Measurements from ENCODE around the gene KCNJ1.
A peak's percentile ranks its signal among the peaks of the same experiment; 100 is the strongest.

Gene KCNJ1

DNA sequence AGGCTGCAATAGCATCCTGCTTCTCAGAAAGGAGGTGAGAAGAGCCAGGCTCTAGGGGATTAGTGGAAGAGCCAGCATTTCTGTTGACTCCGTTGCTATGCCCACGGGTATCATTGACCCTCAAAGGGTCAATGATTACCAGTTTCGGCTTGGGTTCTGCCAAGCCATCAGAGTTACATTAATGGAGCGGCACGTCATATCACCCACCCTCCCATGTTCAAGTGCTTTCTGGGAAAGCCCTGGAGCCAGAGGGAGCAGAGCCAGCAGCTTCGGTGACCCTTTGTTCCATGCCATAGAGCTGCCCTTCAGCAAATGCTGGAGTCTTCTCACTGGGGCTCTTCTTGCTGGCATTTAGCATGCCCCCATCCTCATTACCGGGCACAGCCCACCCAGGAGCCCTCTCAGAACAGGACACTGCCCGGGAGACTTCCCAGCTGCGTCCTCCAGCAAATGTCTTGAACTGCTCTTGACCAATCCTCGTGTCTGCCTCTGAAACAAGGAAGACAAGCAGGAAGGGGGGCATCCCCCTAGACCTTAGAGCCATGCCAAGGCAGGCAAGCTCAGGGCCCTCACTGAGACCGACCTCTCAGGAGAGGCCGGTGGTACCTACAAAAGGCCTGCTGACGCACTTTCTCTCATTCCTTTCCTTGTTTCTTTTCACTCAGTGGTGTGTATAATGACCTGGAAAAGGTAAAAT, 14.6 kb downstream of the KCNJ1 start:
- DNase-seq (ENCODE audit: low read depth in 2 of 2) = no peak

DNA sequence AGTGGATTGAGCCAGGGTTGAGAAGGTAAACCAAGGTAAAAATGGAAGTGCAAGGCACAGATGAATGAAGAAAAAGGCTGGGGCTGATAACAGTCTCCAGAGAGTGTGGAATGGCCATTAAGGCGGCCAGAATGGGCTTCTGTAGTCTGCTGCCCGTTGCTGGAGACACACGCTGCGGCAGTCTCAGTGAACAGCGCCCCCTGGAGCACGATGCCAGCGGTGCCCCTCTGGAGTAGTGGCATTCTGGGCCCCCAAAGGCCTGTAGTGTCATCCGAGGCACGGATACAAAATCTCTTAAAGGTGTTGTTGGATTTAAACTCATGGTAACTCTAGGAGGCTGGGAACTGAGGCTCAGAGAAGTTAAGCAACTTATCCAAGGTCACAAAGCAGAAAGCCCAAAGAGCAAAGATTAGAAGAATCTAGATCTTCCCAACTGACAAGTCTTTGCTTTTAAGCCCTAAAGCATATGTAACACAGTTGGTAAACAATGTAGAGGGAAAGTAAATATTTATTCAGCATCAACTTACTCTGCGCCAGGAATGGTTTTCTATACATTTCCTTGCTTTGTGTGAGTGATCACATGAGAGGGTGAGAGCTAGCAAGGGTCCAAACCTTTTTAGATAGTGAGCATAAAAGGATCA, 18.2 kb downstream of the KCNJ1 start:
- peak; percentile 25 to 51 for DNase-seq (ENCODE audit: low read depth in 2 of 2)

DNA sequence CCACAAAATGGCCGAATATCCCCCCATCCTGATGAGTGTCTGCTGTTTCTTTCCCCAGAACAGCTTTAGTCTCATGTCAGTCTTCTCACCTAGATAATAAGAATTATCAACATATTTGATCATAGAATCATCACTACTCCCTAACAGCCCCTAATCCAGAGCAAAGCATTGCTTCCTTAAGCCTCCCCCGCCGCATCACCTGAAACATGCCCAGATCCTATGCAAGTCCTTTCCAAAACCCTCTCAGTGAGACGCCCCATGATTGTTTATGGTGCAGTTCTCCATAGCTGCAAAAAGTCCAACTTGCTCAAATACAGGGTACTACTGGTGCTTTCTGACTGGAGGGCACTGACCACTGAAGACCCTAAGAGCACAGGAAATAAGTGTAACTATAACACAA, 20.1 kb downstream of the KCNJ1 start:
- DNase-seq (ENCODE audit: low read depth in 2 of 2) = no peak

DNA sequence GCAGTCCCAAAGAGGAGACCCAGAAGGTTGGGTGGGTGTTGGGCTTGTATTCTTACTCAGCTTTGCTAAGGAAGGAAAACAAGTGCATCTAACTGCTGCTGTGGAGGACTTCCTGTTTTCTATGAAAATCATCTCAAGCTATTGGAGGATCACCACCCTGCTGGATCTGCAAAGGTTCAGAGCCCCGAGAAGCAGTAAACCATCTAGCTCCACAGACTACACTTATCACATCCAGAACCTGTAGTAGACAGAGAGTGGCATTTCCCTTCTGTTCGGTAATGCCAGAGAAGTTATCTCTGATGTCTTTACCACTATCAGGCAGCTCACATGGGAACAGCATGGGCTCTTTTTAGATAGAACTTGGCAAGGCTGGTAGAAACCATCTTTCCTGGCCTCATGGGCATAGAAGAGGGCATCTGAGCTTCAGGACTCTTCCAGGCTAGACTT, 21.7 kb downstream of the KCNJ1 start:
- no peak for DNase-seq (ENCODE audit: low read depth in 2 of 2)

DNA sequence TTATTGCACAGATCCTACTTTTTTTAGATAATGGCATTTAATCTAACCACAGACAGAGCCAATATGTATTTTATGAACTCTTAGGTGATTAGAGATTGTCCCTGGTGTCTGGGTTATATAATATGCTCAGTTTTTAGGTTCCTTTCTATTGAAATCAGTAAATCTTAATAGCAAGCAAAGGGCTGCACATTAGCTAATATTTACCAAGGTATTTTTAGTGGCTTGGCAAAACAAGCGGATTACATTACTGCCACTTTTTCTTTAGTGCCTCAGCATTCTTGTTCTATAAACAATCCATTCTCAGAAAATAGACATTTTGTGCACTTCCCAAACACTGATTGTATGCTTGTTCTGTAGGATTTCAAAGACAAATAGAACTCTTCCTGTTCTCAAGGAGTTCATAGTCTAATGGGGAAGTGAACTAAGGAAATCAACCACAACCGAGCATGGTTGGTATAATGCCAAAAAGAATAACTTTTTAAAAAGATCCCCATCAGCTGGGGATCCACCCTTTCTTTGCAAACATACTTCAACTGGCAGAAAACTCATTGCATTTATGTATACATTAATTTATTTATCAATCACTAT, 23.8 kb downstream of the KCNJ1 start:
- DNase-seq (ENCODE audit: low read depth in 2 of 2) = no peak

DNA sequence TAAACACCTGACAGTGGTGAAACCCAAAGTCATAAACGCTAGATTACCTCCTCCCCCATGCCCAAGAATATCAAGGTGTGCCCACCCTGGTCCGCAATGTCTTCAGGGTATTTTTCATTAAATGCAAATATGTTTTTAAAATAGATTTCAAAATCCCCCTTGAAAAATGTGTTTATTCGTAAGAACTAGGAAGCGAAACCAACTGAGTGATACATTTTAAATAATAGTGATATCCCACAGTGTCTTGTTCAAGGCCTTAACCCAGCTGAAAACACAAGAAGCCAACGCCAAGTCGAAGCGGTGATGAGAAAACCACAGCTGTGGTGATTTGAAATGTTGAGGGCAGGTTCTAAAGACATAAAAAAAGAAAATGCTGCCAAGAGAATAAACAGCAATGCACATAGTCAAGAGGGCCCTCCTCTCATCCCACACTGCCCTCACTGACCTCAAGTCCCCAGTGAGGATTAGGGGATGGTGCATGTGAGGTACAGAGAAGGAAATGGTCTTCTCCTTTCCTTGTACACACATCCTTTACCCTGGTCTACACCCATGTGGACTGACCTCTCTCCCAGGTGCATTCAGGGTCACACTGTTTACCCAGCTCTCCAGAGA, 25.5 kb downstream of the KCNJ1 start:
- DNase-seq (ENCODE audit: low read depth in 2 of 2) = no peak

DNA sequence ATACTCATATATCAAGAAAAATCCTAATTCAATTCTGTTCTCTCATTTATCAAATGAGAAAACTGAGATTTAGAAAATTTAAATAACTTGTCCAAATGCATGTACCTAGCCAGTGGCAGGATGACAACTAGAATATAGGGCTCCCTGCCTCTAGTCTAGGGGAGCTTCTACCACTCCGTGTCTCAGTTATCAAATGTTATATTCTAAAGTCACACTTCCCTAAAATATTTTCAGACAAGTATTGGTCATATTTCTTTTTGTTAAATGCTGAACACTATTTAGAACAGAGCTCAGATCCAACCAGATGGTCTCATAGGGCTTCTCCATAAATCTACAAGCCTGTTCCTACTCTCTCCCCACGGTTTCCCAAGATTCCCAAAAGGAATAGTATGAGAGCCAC, 26.3 kb downstream of the KCNJ1 start:
- no peak for DNase-seq (ENCODE audit: low read depth in 2 of 2)

DNA sequence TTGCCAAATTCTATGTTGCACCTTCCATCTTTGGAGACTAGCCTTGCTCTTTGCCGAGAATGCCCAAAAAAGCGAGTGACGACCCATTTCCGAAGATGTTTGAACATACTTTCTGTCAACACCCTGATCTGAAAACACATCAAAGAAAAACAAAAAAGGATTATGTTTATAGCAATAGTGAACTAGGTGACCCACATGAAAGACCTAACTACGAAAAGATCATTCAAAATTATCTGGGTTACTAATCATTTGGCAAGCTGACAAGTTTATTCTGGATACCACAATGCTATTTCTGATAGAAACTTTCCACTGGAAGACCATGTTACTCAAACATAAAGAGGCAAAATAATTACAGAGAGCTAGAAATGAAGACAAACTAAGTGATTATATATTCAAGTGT, 27.0 kb downstream of the KCNJ1 start:
- no peak for DNase-seq (ENCODE audit: low read depth in 2 of 2)

DNA sequence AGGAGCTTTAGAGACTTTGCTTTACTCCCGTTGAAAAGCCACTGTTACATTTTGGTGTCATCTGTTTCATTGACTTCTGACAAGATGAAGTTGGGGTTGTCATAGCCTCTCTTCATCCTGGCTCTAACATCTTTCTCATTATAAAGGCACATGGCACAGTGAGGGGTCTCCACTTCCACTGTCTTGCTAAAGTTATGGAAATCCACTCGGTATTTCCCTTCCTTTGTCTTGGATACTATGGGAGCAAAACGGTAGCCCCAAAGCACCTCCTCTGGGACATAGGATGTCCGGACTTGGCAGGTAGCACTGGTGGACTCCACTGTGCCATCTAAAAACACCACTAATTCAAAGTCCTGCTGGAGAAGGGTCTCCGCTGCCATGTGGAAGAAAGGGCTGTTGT, 28.0 kb downstream of the KCNJ1 start:
- no peak for DNase-seq (ENCODE audit: low read depth in 2 of 2)

DNA sequence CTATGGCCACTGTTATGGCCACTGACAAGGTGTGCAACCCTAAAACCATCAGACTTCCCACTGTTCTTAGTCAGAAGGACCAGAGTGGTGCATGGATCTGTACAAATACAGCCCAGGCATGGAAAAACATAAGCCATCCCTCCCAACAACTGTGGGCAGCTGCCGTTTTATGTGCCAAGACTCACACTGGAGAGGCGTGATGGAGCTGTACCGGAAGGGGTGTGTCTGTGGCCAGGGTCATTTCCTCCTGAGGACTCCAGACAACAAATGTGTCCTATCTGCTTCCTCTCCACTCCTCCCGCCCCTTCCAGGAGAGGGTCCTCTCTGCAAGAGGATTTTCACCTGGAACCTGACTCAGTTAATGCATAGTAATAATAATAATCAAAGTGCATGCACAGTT, 29.5 kb downstream of the KCNJ1 start:
- DNase-seq (ENCODE audit: low read depth in 2 of 2) = no peak

DNA sequence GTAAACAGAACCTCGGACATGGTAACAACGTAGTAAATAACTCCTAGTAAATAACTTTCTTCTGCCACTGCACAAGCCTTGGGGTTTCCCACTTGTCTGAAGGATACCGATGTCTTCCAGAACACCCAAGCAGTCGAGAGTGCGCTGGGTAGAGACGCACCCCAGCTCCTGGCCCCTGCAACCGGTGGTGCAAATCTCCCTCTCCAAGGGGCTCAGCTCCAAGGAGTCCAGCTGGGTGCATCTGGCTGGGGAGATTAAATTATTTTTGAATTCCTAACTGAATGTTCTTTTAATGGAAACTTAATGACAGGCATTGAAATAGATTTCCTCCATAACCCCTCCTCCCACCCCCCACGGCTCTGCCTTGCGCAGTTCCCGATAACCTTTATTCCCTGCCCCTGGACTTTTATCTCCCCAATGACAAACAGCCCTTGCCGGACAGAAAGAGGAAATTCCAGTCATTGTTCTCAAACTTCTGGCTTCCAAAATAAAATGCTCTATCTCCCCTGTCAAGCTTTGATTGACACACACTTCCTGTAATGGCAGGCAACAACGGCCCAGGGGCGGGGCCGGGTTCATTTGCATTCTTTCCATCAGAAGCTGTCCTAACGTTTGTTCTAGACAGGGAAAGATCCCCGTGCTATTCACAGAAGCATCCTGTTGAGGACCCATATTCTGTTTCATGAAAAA, 31.2 kb downstream of the KCNJ1 start:
- DNase-seq (ENCODE audit: low read depth in 2 of 2) = no peak

DNA sequence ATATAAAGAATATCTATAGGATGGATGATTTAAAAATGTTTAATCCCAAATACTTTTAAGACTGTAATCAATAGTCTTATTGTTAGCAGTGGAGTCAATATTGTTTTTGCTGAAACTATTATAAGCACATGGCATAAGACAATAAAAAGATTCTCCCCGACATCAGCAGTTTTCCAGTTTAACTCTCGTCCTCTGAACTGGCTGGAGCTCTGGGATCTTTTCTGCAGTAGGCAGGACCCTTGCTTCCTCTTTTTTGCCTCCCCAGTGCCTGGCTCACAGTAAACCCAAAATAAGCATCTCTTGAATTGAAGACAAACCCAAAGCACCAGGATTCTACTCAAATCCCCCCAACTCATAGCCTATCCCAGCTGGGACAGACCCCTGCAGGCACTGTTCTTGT, 32.9 kb downstream of the KCNJ1 start:
- no peak for DNase-seq (ENCODE audit: low read depth in 2 of 2)

DNA sequence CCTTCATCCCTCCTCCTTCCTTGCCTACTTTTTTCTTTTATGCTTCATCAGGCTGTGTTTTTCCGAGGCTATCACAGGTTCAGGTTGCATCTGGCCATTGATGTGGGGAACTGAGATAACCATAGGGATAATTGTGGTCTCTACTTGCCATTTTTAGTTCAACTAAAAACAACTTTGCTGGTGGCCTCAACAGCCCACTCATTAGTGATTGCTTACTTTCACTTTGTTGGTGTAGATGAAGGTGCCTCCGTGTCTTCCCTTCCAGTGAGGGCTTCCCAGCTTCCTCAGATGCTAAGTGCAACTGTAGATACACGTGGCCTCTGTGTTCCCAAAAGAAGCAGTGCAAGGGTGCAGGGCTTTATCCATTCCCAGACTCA, 35.0 kb downstream of the KCNJ1 start:
- no peak for DNase-seq (ENCODE audit: low read depth in 2 of 2)

DNA sequence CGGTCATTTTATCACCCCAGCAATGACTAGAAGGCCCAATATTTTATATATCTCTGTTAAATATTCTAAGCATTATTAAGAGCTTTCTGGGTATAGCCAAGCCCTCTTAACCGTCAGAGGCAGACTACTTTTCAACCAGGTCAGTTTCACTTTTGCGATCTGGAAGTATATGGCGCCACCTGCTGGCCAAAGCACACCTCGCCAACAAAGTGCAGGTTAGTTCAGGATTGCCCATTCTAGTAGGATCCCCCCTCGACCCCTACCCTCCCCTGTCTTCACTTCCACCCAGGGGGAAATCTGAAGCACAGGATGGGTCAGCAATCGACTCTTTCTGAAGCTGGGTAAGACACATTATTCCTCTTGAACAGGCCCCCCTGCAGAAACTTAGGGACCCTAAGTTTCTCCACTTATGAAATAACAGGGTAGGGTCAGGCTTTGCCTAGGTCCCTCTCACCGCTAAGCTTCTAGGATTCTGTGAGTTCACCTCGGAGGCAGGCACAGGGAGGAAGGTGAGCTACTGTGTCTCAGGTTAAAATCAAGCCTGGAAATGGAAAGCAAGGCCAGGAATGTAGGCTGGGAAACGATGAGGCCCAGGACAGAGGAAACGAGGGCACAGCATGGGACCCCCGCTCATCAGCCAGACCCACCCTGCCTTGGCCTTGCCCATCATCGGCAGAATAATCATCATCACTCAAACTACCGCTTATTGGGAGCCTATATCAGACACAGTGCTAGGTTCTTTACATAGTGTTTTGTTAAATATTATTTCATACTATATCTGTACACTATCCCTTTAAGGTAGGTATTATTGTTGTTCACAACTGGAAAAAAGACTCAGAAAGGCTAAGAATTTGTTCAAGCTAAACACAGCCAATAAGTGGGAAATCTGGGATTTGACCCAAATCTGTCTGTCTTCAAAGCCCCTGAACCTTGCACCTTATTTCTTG, 35.6 kb downstream of the KCNJ1 start:
- DNase-seq (ENCODE audit: low read depth in 2 of 2) = peak; percentile 72 to 82

DNA sequence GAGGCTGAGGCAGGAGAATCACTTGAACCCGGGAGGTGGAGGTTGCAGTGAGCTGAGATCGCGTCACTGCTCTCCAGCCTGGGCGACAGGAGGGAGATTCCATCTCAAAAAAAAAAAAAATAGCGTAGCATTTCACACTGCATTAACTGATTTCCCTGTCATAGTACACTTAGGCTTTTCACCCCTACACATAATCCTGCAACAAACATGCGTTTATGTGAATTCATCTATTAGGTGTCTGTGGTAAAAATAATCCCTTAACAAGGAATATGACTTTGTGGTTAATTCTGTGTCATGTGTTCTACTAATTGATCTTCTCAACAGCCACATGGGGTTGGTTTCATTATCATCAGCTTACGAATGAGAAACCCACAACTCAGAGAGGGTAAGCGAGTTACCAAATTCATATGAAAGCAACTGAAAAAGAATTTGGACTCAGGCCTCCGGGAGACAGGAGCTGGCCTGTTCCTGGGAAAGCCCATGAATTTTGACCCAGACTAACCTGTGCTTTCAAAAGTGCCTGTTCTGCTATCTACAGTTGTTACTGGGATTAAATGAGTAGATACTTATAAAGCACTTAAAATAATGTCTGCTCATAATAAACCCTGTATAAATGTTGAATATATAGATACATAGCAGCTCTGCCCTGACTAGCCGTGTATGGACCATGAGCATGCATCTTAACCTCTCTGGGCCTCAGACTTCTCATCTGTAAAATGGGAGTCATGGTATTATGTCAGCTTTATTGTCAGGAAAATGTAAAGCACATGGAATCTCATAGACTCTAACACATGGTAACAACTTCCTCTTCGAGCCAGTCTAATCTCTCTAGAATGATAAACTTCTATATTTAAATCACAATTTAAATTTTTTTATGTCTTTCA, 36.6 kb downstream of the KCNJ1 start:
- no peak for DNase-seq (ENCODE audit: low read depth in 2 of 2)

DNA sequence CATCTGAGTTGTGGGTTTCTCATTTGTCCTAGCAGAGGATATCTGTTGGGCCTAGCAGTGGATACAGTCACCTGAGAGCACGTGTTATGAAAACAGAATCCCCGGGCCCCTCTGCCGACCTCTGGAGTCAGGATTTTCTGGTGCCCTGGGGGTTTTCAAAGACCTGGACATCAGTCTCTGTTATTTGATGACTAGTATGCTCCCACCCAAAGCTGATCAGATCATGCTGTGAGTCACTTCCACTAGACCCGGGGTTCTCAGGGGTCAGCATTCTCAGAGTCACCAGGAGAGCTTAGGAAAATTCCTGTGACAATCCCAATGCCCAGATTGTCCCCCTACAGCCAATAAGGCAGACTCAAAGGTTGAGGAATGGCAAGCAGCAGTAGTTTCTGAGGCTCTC, 38.7 kb downstream of the KCNJ1 start:
- DNase-seq (ENCODE audit: low read depth in 2 of 2) = no peak

DNA sequence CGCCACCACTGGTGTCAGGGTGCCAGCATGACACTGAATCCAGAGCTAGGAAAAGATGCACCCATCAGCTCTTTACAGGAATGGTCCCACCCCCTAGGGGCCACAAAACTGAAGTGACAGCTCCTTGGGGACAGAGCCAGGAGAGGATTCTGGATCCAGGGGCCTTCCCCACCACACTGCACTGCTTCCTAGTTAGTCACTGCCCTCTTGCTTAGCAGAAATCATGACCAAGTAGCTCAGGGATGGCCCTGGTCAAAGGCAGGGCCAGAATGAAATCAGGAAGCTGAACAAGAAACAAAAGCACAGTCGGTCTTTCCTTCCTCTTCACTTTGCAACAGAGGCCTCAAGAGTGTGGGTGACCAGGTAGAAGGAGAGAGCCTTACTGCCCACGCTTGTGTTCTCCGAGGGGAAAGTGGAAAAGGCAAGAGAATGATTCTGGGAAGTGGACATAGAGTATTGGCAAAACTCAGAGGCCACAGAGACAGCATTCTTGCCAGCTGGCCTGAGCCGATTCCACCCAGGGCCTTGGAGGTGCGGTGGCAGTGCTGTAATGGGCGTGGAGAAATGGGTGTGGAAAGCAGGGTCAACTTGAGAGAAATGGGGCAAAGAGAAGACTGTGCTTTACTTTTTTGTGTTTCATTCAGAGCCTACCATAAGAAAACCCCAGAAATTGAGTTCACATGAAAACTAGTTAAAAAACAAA, 39.8 kb downstream of the KCNJ1 start:
- no peak for DNase-seq (ENCODE audit: low read depth in 2 of 2)

DNA sequence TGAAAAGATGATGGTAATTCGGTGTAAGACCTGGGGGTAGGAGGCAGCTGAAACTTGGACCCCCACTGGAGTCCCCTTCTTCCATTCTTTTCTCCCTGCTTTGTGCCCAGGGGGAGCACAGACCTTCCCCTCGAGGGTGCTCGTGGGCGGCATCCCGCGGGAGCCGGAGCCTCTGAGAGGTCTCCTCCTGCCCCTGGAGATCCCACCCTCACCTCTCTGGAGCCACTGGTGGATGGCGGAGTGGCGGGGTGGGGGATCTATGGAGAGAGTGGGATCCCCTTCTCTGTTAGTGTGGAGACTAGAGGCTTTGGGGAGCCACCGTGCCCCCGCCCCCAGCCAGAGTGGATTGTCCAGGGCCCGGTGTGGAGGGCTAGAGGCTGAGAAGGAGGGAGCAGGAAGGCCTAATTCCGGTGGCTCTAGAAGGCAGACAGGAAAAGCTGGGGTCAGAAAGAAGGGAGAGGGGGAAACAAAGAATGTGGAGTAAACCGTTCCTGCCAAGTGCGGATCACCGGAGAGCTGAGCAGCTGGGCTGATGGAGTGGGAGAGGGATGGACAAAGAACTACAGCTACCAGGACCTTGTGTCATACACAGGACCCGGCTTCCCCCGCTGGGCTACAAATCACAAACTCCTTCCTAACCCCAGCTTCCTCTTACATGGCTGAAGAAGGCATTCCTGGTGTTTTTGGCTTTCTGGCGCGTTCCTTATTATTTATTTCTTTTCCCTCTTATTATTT, 41.9 kb downstream of the KCNJ1 start:
- DNase-seq (ENCODE audit: low read depth in 2 of 2) = no peak
